Measurements from ENCODE around the gene FHAD1.

GRCh38 chr1:15261155-15262002 is 14.4 kb downstream of the FHAD1 start:
- no peak for TF ChIP-seq POLR2A (IDR thresholded peaks at IDR 0.05; ENCODE audit: low read depth)
- no peak for TF ChIP-seq CTCF (IDR thresholded peaks at IDR 0.05)

Data from esophagus muscularis mucosa (tissue), 3 donors.